Natural killer cell (primary cell): Measurements from ENCODE around the gene KCNJ6. TPM values are rescaled to one million over a fixed set of nuclear protein-coding genes. Genes with fewer than 3 reads are reported as not detected.
A peak's percentile ranks its signal among the peaks of the same experiment; 100 is the strongest.

ENCODE experiments used
- ATAC-seq, 3 donors: fragments of 150-1000 bp in 2 of 3; fragments of 200-7000 bp in 1 of 3; cut with Tn5 transposase; 1 replicate in 1 of 3; 2 replicates in 2 of 3; pipeline ENCODE4 v1.10.0; 2021; ENCODE audit warnings: mild to moderate bottlenecking in 2 of 3, moderate library complexity in 2 of 3
- DNase-seq, 2 donors: peaks; one replicate each; pipeline versions ENCODE4 v3.0.0 to v3.0.0-alpha.2; 2013 to 2021; ENCODE audit warnings: mixed read lengths in 1 of 2
- H3K27ac ChIP-seq: one replicate; pipeline ENCODE4 v1.5.1; 2013; ENCODE audit warnings: mild to moderate bottlenecking, low read length
- H3K27me3 ChIP-seq: one replicate; pipeline ENCODE4 v1.6.1; 2013; ENCODE audit warnings: low read length; ENCODE audit not compliant: control insufficient read depth, insufficient read depth
- H3K36me3 ChIP-seq: one replicate; pipeline ENCODE4 v1.6.1; 2013; ENCODE audit warnings: low read length; ENCODE audit not compliant: control insufficient read depth, insufficient read depth
- H3K4me1 ChIP-seq: one replicate; pipeline ENCODE4 v1.6.1; 2013; ENCODE audit warnings: low read length; ENCODE audit not compliant: control insufficient read depth, insufficient read depth
- H3K4me3 ChIP-seq: one replicate; pipeline ENCODE4 v1.5.1; 2013; ENCODE audit warnings: low read length
- H3K9me3 ChIP-seq: one replicate; pipeline ENCODE4 v1.6.1; 2013; ENCODE audit warnings: low read length; ENCODE audit not compliant: control insufficient read depth, insufficient read depth
- H3K27ac Mint-ChIP-seq, 2 donors: one replicate each; pipeline ENCODE4 v1.8.0; 2022; ENCODE audit warnings: mild to moderate bottlenecking in 2 of 2, mixed read lengths in 2 of 2, moderate library complexity in 1 of 2
- H3K27me3 Mint-ChIP-seq, 2 donors: one replicate each; pipeline ENCODE4 v1.8.0; 2022; ENCODE audit warnings: low read depth in 2 of 2, mixed read lengths in 2 of 2
- H3K36me3 Mint-ChIP-seq: one replicate; pipeline ENCODE4 v1.8.0; 2022; ENCODE audit warnings: mixed read lengths
- H3K4me1 Mint-ChIP-seq, 2 donors: one replicate each; pipeline ENCODE4 v1.8.0; 2022; ENCODE audit warnings: mixed read lengths in 2 of 2
- H3K4me3 Mint-ChIP-seq: one replicate; pipeline ENCODE4 v1.8.0; 2022; ENCODE audit warnings: mild to moderate bottlenecking, moderate library complexity, mixed read lengths
- H3K9me3 Mint-ChIP-seq, 2 donors: one replicate each; pipeline ENCODE4 v1.8.0; 2022; ENCODE audit warnings: mixed read lengths in 2 of 2
- CTCF ChIP-seq: fragments of 200-600 bp; IDR thresholded peaks from one replicate; pipeline ENCODE4 v1.8.0; 2022; ENCODE audit warnings: antibody characterized with exemption
- WGBS: methylation state at CpG from one replicate; pipeline ENCODE4 v1.1.7; 2013; ENCODE audit warnings: missing lambda C conversion rate; ENCODE audit not compliant: insufficient coverage; 5-methylcytosine and 5-hydroxymethylcytosine counted together
- intact Hi-C: fragments of 100-400 bp; cut with micrococcal nuclease; formaldehyde crosslinking; loops from one replicate; pipeline ENCODE4 v1.14.2; 2022
- total RNA-seq, 4 donors: library from RNA; stranded (reverse); fragments of 120-200 nt in 1 of 4; gene quantifications; one replicate each; pipeline versions ENCODE4 v1.2.3 to v1.2.4, GENCODE V29; 2013 to 2022

The KCNJ6 gene
- total RNA-seq, 3 donors from 2014 or later (not counting 1 experiment from before 2014, with no cell fraction given) = not detected

GRCh38 chr21:37868446-37869295 is 47.6 kb downstream of the KCNJ6 start:
- Histone ChIP-seq H3K4me3 (no peak overlapping the region), H3K9me3 (no peaks in the 10 kb centered on the region), H3K27ac (no peak overlapping the region), H3K27me3 (no peaks in the 10 kb centered on the region), H3K36me3 (no peaks in the 10 kb centered on the region), H3K4me1 (no peaks in the 10 kb centered on the region)
- Mint-ChIP-seq H3K9me3 (no peaks in the 10 kb centered on the region), H3K4me3 (no peak overlapping the region), H3K27ac (no peak overlapping the region), H3K4me1 (no peaks in the 10 kb centered on the region), H3K27me3 (peaks cover 6 to 15% of the 10 kb centered on the region in 2 donors), H3K36me3 (no peaks in the 10 kb centered on the region)
- intact Hi-C loops = no loop called here
- TF ChIP-seq CTCF = no peak
- DNase-seq = no peak
- no peak for ATAC-seq
- 92% methylated on average over 9 of the region's 11 CpGs for WGBS

GRCh38 chr21:37866027-37866426 is 50.2 kb downstream of the KCNJ6 start:
- Histone ChIP-seq H3K27me3 (no peaks in the 10 kb centered on the region), H3K27ac (peak overlapping the region; percentile 7), H3K4me1 (no peaks in the 10 kb centered on the region), H3K4me3 (no peak overlapping the region), H3K9me3 (no peaks in the 10 kb centered on the region), H3K36me3 (no peaks in the 10 kb centered on the region)
- Mint-ChIP-seq H3K36me3 (no peaks in the 10 kb centered on the region), H3K27ac (peak overlapping the region in 1 of 2 donors; percentile 22), H3K4me1 (no peaks in the 10 kb centered on the region), H3K4me3 (no peak overlapping the region), H3K27me3 (peaks cover 6 to 20% of the 10 kb centered on the region in 2 donors), H3K9me3 (no peaks in the 10 kb centered on the region)
- intact Hi-C loops = no loop called here
- WGBS = 50% methylated on average over 2 of the region's 2 CpGs
- DNase-seq (peak in 1 of 2 donors; percentile 3), ATAC-seq (peak in 1 of 3 donors; percentile 73)
- no peak for TF ChIP-seq CTCF

GRCh38 chr21:37865156-37865555 is 51.1 kb downstream of the KCNJ6 start:
- H3K27me3 ChIP-seq = no peaks in the 10 kb centered on the region
- no peaks in the 10 kb centered on the region for H3K9me3 ChIP-seq
- Mint-ChIP-seq H3K4me3 (no peak overlapping the region), H3K4me1 (no peaks in the 10 kb centered on the region), H3K9me3 (no peaks in the 10 kb centered on the region), H3K27me3 (peaks cover 6 to 26% of the 10 kb centered on the region in 2 donors), H3K36me3 (no peaks in the 10 kb centered on the region), H3K27ac (no peak overlapping the region)
- WGBS = 97% methylated on average over 3 of the region's 5 CpGs
- no peaks in the 10 kb centered on the region for H3K36me3 ChIP-seq
- intact Hi-C loops = no loop called here
- H3K4me3 ChIP-seq = no peak overlapping the region
- H3K27ac ChIP-seq = no peak overlapping the region
- H3K4me1 ChIP-seq = no peaks in the 10 kb centered on the region
- DNase-seq = no peak
- TF ChIP-seq CTCF = no peak
- ATAC-seq = no peak
